NCI-H1092 treated with DMSO at 0.1 percent for 48 hours (cell line): ENCODE results near the gene GCSH.

Experiments
- DNase-seq: peaks from one replicate; lab custom pipeline; 2025; lab: John Stamatoyannopoulos, UW

The GCSH gene

DNA sequence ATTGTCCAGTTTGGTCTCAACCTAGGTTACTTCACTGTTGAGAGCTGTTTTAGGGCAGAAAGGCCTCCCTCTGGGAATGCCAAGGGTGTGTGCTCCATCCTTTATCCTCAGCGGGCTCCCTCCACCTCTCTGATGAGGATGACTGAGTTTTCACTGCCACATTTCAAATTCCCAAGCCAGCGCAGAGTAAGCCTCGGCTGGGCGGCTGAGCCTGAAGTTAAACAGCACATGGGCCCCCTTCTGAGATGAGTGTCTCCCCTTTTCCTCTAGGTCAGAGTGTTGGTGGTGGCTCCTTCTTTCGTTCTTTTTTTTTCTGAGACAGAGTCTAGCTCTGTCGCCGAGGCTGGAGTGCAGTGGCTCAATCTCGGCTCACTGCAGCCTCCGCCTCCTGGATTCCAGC, 5.5 kb upstream of the GCSH start:
- no peak for DNase-seq

DNA sequence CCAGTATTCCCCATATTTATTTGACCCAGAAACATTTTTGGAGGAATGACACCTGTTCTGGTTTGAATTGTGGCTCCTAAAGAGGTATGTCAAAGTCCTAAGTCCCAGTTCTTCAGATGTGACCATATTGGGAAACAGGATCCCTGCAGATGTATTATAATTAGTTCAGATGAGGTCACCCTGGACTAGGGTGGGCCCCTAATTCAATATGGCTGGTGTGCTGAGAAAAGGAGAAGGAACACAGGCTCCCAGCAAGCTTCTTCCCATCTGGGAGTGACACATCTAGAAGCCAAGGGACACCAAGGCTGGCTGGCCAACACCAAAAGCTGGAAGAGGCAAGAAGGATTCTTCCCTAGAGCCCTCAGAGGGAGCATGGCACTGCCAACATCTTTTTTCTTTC, 3.8 kb upstream of the GCSH start:
- no peak for DNase-seq

GRCh38 chr16:81097230-81097629, 1.0 kb upstream of the GCSH start:
- DNase-seq: no peak

DNA sequence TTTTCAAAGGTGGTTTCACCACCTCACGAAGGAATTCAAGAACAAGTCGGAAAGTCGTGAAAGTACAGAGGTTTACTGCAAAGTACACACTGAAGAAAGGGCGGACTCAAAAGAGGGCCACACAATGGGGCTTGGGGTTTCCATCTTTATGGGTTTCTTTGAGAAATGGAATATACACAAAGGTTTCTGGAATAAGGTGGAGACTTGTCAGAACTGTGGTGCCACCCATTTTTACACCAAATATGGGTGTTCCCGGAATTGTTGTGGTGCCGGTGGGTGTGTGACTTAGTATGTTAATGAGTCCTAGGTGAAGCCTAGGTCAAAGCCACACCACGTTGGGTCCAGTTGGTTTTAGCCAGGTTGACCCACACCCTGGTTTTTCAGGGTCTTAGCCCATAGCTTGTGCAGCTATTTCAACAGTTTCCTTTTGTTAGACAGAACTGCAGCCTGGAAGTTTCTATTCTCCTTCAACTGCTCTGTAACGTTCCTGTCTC, 567 bp upstream of the GCSH start:
- DNase-seq: no peak

DNA sequence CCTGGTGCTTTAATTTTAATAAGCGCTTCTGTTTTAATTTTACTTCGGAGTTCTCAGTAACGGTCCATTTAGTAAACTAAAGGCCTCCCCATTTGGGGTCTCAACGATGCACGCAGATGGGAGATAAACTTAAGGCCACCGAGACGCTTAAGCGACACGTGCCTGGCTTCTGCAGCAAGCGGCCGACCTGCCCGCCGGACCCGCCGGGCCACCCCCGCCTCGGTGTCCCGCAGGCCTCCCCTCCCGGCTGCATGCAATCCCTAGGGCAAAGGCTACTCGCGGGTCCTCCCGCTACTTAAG, 592 bp downstream of the GCSH start:
- no peak for DNase-seq

GRCh38 chr16:81094771-81095251, 1.4 kb downstream of the GCSH start:
- no peak for DNase-seq

DNA sequence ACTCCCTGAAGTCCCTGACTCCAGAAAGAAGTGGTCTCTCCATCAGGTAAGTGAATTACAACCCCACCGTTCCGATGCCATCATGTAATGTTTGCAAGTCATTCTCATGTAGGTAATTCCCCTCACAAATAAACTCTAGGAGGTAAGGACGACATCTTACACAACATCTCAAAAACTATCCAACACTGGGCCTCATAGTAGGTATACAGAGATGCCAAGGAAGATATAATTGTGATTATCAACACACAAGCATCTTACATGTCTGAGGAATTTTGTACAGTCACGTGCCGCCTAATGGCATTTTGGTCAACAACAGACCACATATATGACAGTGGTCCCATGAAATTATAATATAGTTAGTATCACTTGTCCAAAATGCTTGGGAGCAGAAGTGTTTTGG, 7.4 kb downstream of the GCSH start:
- no peak for DNase-seq

- DNase-seq: no peak
These were observed 15.2 kb downstream of the GCSH start for GRCh38 chr16:81081014-81081413.

DNA sequence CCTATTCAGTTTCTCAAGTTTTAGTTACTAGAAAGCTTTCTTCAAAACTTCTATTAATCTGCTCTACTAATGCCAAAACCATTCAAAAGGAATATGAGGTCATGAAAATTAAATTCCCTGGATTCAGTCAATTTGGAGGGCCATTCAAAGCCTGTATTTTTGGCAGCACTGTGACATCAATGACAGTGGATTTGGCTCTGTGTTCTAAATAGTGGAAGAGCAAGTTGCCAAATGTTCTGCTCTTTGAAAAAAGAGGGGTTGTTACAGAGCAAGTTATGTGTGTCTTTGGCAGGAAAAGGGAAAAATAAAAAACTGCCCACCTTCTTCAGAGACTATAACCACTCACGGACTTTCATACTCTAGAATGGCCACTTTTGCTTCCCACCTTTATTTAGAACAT, 16.0 kb downstream of the GCSH start:
- no peak for DNase-seq

- DNase-seq: peak; percentile 95
These were observed 18.9 kb downstream of the GCSH start, which contains the start of gene C16orf46 for GRCh38 chr16:81077076-81077940. Gene C16orf46, minus strand, starts transcription at chr16:81077238. Its CDS starts 13,283 bp downstream, at chr16:81063955.

GRCh38 chr16:81076566-81077075, 19.6 kb downstream of the GCSH start:
- peak; percentile 96 for DNase-seq

- DNase-seq: no peak
These were observed 22.4 kb downstream of the GCSH start for GRCh38 chr16:81073560-81074330.

GRCh38 chr16:81071805-81072204, 24.4 kb downstream of the GCSH start:
- DNase-seq: no peak

- no peak for DNase-seq
These were observed 25.2 kb downstream of the GCSH start for GRCh38 chr16:81070979-81071378.

DNA sequence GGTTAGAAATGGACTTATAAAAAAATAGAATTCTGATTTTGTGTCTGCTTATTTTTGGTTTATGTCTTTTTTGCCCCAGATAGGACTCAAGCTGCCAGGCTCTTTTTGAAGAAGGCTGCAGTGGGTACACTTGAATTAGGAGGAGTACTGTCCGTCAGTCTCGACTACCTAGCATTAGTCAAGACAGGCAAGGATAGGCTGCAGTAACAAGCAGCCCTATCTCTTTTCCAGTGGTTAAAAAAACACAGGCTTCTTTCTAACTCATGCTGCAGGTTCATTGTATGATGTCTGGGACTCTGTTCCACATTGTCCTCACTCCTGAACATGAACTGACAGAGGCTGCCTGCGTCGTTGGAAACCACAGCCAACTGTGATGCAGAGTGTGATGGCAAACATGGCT, 27.1 kb downstream of the GCSH start:
- no peak for DNase-seq

DNA sequence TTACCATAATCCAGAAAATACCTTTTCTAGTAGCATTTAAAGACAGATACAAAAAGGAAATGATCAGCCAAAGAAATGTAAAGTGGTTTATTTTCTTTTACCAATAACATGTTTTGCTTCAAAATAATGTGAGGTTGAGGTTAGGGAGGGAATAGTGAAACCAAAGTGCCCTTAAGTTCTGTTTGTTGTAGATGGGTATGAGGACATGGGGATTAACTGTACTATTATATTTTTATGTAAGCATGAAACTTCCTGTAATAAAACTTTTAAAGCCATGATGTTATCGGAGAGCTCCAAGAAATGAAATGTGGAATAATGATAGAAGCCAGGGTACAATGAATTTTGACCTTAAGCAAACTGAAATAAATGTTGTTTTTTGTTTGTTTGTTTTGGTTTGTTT, 29.0 kb downstream of the GCSH start:
- DNase-seq: no peak

DNA sequence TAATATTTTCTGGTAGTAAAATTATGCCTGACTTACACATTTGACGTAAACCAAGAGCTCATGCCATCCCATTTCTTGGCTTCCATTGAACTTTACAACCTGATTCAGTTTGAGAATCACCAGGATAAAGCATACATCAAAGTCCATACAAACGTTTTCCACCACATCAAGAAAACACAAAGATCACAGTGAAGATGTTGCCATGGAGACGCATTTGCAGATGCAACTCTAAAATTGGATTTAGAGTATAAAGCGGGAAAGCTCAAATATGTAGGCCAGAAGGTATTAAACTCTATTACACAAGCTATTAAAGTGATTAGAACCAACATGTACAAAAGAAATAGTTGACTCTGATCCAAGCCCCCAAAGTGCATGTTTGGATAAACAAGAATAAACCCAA, 29.5 kb downstream of the GCSH start:
- no peak for DNase-seq

DNA sequence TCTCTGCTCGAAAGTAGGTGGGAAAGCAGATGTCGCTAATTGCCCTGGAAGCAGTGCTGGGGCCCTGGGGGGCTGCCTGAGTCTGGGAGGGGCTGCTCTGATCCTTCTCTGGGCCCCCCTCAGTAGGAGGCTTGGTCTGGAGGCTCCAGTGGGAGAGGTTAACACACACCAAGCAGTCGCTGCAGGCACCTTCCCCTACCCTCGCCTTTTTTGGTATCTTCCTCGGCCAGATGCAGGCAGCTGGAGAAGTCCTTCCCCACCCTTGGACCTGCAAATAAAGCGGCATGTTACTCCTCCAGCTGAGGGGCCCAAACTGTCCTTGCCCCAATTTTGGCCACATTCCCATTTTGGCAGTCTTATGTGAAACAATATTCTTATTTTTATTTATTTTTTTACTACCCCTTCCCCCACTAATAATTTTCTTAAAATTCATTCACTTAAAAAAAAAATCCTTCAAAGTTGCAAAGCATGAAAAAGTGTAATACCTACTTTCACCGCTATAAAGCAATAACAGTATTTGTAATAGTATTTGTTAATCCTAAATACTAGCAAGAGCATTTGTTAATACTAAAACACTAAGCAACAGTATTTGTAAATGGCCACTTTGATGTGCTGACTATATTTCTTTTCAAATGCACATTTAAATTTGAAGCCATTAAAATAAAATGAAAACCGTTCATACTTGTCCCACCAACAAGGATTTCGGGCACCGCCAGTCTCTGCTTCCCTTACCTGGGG, 34.2 kb downstream of the GCSH start:
- DNase-seq: no peak

- DNase-seq: no peak
These were observed 34.9 kb downstream of the GCSH start for GRCh38 chr16:81061307-81061640.

GRCh38 chr16:81060576-81061306, 35.5 kb downstream of the GCSH start:
- no peak for DNase-seq

- DNase-seq: no peak
These were observed 42.4 kb downstream of the GCSH start for GRCh38 chr16:81053761-81054160.

- DNase-seq: no peak
These were observed 53.4 kb downstream of the GCSH start for GRCh38 chr16:81042821-81043220.
